GM23248 (cell line): Measurements from ENCODE around the gene ZNF540. TPM values are rescaled to one million over a fixed set of nuclear protein-coding genes. Genes with fewer than 3 reads are reported as not detected.

ENCODE experiments used
- DNase-seq: peaks from one replicate; pipeline ENCODE4 v3.0.0-alpha.2; 2015
- H2AFZ ChIP-seq: fragments of 200-600 bp; sonication (generic); 2 replicates; pipeline ENCODE4 v1.6.1; 2016; ENCODE audit warnings: antibody characterized with exemption
- H3F3A ChIP-seq: fragments of 200-600 bp; sonication (generic); 2 replicates; pipeline ENCODE4 v1.6.1; 2016; ENCODE audit warnings: mild to moderate bottlenecking, antibody characterized with exemption, mixed run types; ENCODE audit not compliant: insufficient read depth
- H3K27ac ChIP-seq: fragments of 200-600 bp; sonication (generic); 2 replicates; pipeline ENCODE4 v1.5.1; 2016; ENCODE audit warnings: mild to moderate bottlenecking
- H3K27me3 ChIP-seq: fragments of 200-600 bp; sonication (generic); replicated peaks from 2 replicates; pipeline ENCODE4 v1.6.1; 2016; ENCODE audit warnings: mild to moderate bottlenecking; ENCODE audit not compliant: insufficient read depth
- H3K36me3 ChIP-seq: fragments of 200-600 bp; sonication (generic); 2 replicates; pipeline ENCODE4 v1.6.1; 2016; ENCODE audit warnings: low read depth, mild to moderate bottlenecking
- H3K4me1 ChIP-seq: fragments of 200-600 bp; sonication (generic); 2 replicates; pipeline ENCODE4 v1.6.1; 2016; ENCODE audit warnings: mild to moderate bottlenecking; ENCODE audit not compliant: insufficient read depth
- H3K4me2 ChIP-seq: fragments of 200-600 bp; sonication (generic); one replicate; pipeline ENCODE4 v1.6.1; 2016; ENCODE audit warnings: mild to moderate bottlenecking; ENCODE audit not compliant: unreplicated experiment
- H3K4me3 ChIP-seq: fragments of 200-600 bp; sonication (generic); 2 replicates; pipeline ENCODE4 v1.5.1; 2016; ENCODE audit warnings: mild to moderate bottlenecking
- H3K79me2 ChIP-seq: fragments of 200-600 bp; sonication (generic); 2 replicates; pipeline ENCODE4 v1.6.1; 2016; ENCODE audit warnings: mild to moderate bottlenecking; ENCODE audit not compliant: insufficient read depth
- H3K9ac ChIP-seq: fragments of 200-600 bp; sonication (generic); 2 replicates; pipeline ENCODE4 v1.6.1; 2016; ENCODE audit warnings: mild to moderate bottlenecking
- H3K9me2 ChIP-seq: fragments of 200-600 bp; sonication (generic); 2 replicates; pipeline ENCODE4 v1.6.1; 2016; ENCODE audit warnings: mixed run types, mild to moderate bottlenecking, moderate library complexity; ENCODE audit not compliant: insufficient read depth
- H3K9me3 ChIP-seq: fragments of 200-600 bp; sonication (generic); one replicate; pipeline ENCODE4 v1.6.1; 2017; ENCODE audit warnings: low read depth
- H4K20me1 ChIP-seq: fragments of 200-600 bp; sonication (generic); 2 replicates; pipeline ENCODE4 v1.6.0; 2016; ENCODE audit not compliant: insufficient read depth
- EZH2 ChIP-seq: fragments of 200-600 bp; sonication (generic); IDR thresholded peaks from 2 replicates; pipeline ENCODE4 v1.6.1; 2018; ENCODE audit warnings: antibody characterized with exemption, mild to moderate bottlenecking; ENCODE audit not compliant: insufficient read depth, poor library complexity, severe bottlenecking
- EZH2phosphoT487 ChIP-seq: fragments of 200-600 bp; sonication (generic); IDR thresholded peaks from 2 replicates; pipeline ENCODE4 v1.6.1; 2018; ENCODE audit warnings: antibody characterized with exemption, moderate library complexity, mild to moderate bottlenecking, low read depth; ENCODE audit not compliant: insufficient read depth
- WGBS, 2 experiments: methylation state at CpG; one replicate each; pipeline ENCODE4 v1.1.6; 2015 to 2017; ENCODE audit warnings: low lambda C conversion rate in 2 of 2, low coverage in 1 of 2; ENCODE audit errors: missing lambda C conversion rate in 2 of 2; 5-methylcytosine and 5-hydroxymethylcytosine counted together
- in situ Hi-C: fragments of 300-500 bp; cut with MboI; formaldehyde crosslinking; loops from 2 replicates; pipeline ENCODE4 v1.15.0; 2020
- polyA plus RNA-seq: library from polyadenylated mRNA; unstranded; fragments of >200 nt; fragmentation: Nextera tagmentation; extraction: Ambion mirVana; gene quantifications from 2 replicates; pipeline ENCODE4 v1.2.1, GENCODE V29; 2016
- total RNA-seq: library from RNA; depleted of rRNA; stranded (reverse); fragments of >200 nt; shearing (Covaris generic); gene quantifications from 2 replicates; pipeline ENCODE4 v1.2.3, GENCODE V29; 2014

Gene ZNF540
- total and polyA plus RNA-seq, 2 experiments from 2014 or later = 0.76 to 6.2 TPM

- H3K9ac ChIP-seq = no peak overlapping the region
- no peak overlapping the region for H3K4me3 ChIP-seq
- no peaks in the 10 kb centered on the region for H4K20me1 ChIP-seq
- no peaks in the 10 kb centered on the region for H3K4me1 ChIP-seq
- in situ Hi-C loops = no loop called here
- H3K9me2 ChIP-seq = no peaks in the 10 kb centered on the region
- no peak overlapping the region for H3K27ac ChIP-seq
- DNase-seq = no peak
- H3F3A ChIP-seq = peaks cover 19% of the 10 kb centered on the region; the same call in 1 of the 2 replicates
- 0 out of 2 replicates have a peak, but pooled peaks cover 4% of the 10 kb centered on the region for H3K79me2 ChIP-seq
- H2AFZ ChIP-seq = no peak overlapping the region
- TF ChIP-seq EZH2phosphoT487 (no peak), EZH2 (no peak)
- H3K36me3 ChIP-seq = peaks cover 46% of the 10 kb centered on the region
- H3K4me2 ChIP-seq = no peak overlapping the region
- peaks cover 59% of the 10 kb centered on the region for H3K9me3 ChIP-seq
- no peaks in the 10 kb centered on the region for H3K27me3 ChIP-seq
Measured at GRCh38 chr19:37565370-37565669, 29.4 kb upstream of the ZNF540 start.

DNA sequence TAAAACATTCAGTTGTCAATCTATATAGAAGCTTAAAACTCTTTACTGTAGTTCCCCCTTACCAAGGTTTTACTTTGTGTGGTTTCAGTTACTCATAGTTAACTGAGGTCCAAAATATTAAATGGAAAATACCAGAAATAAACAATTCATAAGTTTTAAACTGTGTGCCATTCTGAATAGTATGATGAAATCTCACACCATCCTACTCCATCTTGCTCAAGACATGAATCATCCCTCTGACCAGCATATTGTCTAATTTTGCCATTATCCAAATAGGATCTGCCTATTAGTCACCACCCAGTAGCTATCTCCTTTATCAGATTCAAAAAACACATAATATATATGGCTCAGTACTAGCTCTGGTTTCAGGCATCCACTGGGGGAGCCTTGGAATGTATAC lies 22.5 kb upstream of the ZNF540 start:
- in situ Hi-C loops = no loop called here
- TF ChIP-seq EZH2phosphoT487 (no peak), EZH2 (no peak)
- H3K4me2 ChIP-seq = no peak overlapping the region

DNA sequence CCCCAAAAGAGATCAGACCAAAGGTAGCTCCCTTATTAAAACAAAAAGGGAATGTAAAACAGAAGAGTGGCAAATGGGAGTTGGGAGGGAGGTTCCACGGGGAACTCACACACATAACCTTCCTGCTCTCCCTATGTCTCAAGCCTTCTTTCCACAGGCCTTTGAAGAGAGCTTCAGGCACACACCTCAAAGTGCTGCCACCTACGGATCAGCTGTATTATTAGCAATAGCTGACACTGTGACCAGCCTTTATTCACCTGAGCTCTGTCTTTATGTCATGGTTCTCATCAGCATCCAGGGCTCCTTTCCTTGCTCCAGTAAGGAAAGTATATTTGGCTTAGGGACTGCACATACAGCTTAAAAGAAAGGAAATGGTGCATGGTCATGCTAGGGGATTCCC lies 11.3 kb upstream of the ZNF540 start:
- H3K9me2 ChIP-seq = no peaks in the 10 kb centered on the region
- H3K4me1 ChIP-seq = no peaks in the 10 kb centered on the region
- no peak overlapping the region for H3K4me2 ChIP-seq
- in situ Hi-C loops = no loop called here
- H2AFZ ChIP-seq = no peak overlapping the region
- H3K36me3 ChIP-seq = peaks cover 40% of the 10 kb centered on the region
- H3K27ac ChIP-seq = no peak overlapping the region
- no peaks in the 10 kb centered on the region for H3F3A ChIP-seq
- TF ChIP-seq EZH2phosphoT487 (no peak), EZH2 (no peak)
- DNase-seq = no peak
- 50 to 58% methylated on average over 2 of the region's 2 CpGs for WGBS, 2 experiments
- H3K27me3 ChIP-seq = no peaks in the 10 kb centered on the region
- no peak overlapping the region for H3K4me3 ChIP-seq
- no peak overlapping the region for H3K9ac ChIP-seq
- no peaks in the 10 kb centered on the region for H3K79me2 ChIP-seq
- H3K9me3 ChIP-seq = peaks cover 3% of the 10 kb centered on the region
- H4K20me1 ChIP-seq = no peaks in the 10 kb centered on the region

More for the DNA sequence above, 22.5 kb upstream of the ZNF540 start:
- Histone ChIP-seq H2AFZ (no peak overlapping the region), H3K9me2 (no peaks in the 10 kb centered on the region), H3F3A (no peaks in the 10 kb centered on the region), H3K27ac (peak overlapping the region; percentile 3; the same call in 1 of the 2 replicates), H3K27me3 (no peaks in the 10 kb centered on the region), H3K36me3 (peaks cover 29% of the 10 kb centered on the region), H3K4me3 (no peak overlapping the region), H3K79me2 (peaks cover 4% of the 10 kb centered on the region; the same call in 1 of the 2 replicates), H4K20me1 (no peaks in the 10 kb centered on the region), H3K4me1 (no peaks in the 10 kb centered on the region), H3K9ac (no peak overlapping the region), H3K9me3 (peaks cover 10% of the 10 kb centered on the region)
- DNase-seq = peak; percentile 55

DNA sequence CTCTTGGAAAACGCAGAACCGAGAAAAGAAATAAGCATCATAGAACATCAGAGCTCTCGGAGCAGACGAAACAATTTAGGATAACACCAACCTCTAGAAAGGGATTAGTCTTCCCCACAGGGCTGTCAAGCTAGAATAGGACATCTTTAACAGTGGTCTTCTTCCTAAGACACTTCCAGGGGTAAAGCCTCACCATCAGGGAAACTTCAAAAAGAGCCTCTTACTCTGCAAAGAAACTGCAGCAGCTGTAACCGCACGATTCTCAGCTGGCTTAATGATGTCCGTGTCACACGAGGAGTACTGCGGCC lies 726 bp upstream of the ZNF540 start:
- in situ Hi-C loops = no loop called here
- peak overlapping the region; percentile 84 for H3K27ac ChIP-seq
- peak overlapping the region; percentile 97 for H2AFZ ChIP-seq
- H3K9ac ChIP-seq = peak overlapping the region; percentile 87
- H3K36me3 ChIP-seq = no peaks in the 10 kb centered on the region
- WGBS, 2 experiments = 18 to 19% methylated on average over 9 of the region's 9 CpGs
- H3K79me2 ChIP-seq = 0 out of 2 replicates have a peak, but pooled peaks cover 5% of the 10 kb centered on the region
- H3K9me3 ChIP-seq = no peaks in the 10 kb centered on the region
- peak overlapping the region; percentile 98 for H3K4me2 ChIP-seq
- no peak for DNase-seq
- 0 out of 2 replicates have a peak, but pooled peaks cover 12% of the 10 kb centered on the region for H3F3A ChIP-seq
- H3K27me3 ChIP-seq = no peaks in the 10 kb centered on the region
- no peaks in the 10 kb centered on the region for H3K9me2 ChIP-seq
- no peaks in the 10 kb centered on the region for H4K20me1 ChIP-seq
- TF ChIP-seq EZH2 = no peak
- no peak for TF ChIP-seq EZH2phosphoT487
- peak overlapping the region; percentile 92 for H3K4me3 ChIP-seq
- H3K4me1 ChIP-seq = peaks cover 4% of the 10 kb centered on the region; the same call in 1 of the 2 replicates

DNA sequence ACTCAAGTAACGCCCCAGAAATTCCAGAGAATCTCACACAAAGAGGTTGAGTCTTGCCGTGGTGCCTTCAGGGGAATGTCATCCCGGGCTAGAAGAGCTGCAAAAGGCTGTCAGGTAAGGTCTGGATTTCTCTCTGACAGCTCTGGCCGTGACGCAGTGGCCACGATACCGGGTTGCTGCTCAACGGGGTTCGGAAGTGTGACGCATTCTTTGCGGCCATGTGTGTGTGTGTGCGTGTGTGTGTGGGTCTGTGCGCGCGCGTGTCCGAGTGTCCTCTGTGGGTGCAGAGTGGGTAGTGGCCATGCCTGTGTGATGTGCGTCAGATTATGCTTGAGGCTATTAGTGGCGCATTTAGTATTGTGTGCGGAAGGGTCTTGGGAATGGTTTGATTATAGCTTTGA lies 306 bp downstream of the ZNF540 start:
- no peak for TF ChIP-seq EZH2
- TF ChIP-seq EZH2phosphoT487 = no peak
- in situ Hi-C loops = no loop called here
- H3K9me3 ChIP-seq = no peaks in the 10 kb centered on the region
- H3K4me2 ChIP-seq = peak overlapping the region; percentile 98
- H4K20me1 ChIP-seq = no peaks in the 10 kb centered on the region
- H3F3A ChIP-seq = 0 out of 2 replicates have a peak, but pooled peaks cover 12% of the 10 kb centered on the region
- peaks cover 4% of the 10 kb centered on the region; the same call in 1 of the 2 replicates for H3K4me1 ChIP-seq
- peak overlapping the region; percentile 84 for H3K27ac ChIP-seq
- H3K9ac ChIP-seq = peak overlapping the region; percentile 87
- H3K9me2 ChIP-seq = no peaks in the 10 kb centered on the region
- peak overlapping the region; percentile 97 for H2AFZ ChIP-seq
- no peaks in the 10 kb centered on the region for H3K27me3 ChIP-seq
- H3K36me3 ChIP-seq = 0 out of 2 replicates have a peak, but pooled peaks cover 6% of the 10 kb centered on the region
- peak overlapping the region; percentile 92 for H3K4me3 ChIP-seq
- 1% methylated on average over 20 of the region's 20 CpGs for WGBS, 2 experiments
- DNase-seq = peak; percentile 80
- 0 out of 2 replicates have a peak, but pooled peaks cover 5% of the 10 kb centered on the region for H3K79me2 ChIP-seq
